Fibroblast of upper back skin (primary cell): Measurements from ENCODE around the gene ZNF865.

Source experiments
- DNase-seq: peaks from one replicate; pipeline ENCODE4 v3.0.0-alpha.2; 2013

Gene ZNF865

GRCh38 chr19:55647732-55648584 lies 42.5 kb downstream of the ZNF865 start, which contains the start of gene CCDC106:
Gene CCDC106, plus strand, starts transcription at chr19:55648212. Its CDS starts 835 bp downstream, at chr19:55649047.
- DNase-seq: peak; percentile 72

- no peak for DNase-seq
These were observed 43.3 kb downstream of the ZNF865 start for GRCh38 chr19:55648585-55649267.

DNA sequence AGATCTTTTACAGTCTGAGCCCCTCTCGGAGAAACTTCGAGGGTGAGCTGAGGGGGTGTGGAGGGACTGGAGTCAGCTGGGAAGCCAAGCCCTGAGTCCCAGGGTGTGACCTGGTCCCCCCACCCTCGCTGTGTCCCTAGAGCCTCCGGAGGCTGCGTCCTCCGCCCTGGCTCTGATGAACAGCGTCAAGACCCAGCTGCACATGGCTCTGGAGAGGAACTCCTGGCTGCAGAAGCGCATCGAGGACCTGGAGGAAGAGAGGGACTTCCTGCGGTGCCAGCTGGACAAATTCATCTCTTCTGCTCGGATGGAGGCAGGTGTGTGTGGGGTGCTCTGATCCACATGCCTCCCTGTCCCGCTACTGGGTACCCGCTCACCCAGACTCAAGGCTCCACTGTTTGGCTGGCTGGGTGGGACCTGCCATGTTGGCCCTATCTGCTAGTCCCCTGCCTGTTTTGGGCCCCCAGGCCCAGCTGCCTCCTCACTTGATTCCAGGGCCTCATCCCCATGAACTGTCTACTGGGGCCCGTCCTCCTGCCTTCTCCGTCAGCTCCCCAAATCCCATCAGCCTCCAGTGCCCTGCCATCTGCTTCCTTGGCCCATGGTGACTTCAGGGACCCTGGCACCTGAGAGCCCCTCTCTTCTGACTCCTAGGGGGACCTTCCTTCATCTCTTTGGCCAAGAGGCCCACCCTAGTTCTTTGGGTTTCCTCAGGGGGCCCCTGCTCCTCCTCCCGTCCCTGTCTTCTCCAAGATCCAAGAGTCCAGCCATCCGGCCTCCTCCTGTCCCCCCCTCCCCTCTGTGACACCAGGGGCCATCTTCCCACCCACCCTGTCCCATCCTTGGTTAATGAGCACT lies 44.0 kb downstream of the ZNF865 start:
- DNase-seq: no peak

GRCh38 chr19:55650126-55650557 lies 44.7 kb downstream of the ZNF865 start:
- no peak for DNase-seq

- DNase-seq: no peak
These were observed 45.3 kb downstream of the ZNF865 start for GRCh38 chr19:55650602-55651230.

DNA sequence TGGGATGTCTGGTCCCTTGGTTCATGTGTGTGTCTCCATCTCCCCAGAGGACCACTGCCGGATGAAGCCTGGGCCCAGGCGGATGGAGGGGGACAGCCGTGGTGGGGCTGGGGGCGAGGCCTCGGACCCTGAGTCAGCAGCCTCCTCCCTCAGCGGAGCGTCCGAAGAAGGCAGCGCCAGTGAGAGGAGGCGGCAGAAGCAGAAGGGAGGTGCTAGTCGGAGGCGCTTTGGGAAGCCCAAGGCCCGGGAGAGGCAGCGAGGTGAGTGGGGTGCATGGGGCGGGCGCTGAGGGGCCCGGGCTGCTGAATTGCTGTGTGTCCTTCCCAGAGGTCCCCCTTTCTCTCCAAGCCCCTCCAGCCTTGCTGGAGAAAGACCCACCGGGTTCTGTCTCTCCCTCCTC lies 45.8 kb downstream of the ZNF865 start:
- no peak for DNase-seq

DNA sequence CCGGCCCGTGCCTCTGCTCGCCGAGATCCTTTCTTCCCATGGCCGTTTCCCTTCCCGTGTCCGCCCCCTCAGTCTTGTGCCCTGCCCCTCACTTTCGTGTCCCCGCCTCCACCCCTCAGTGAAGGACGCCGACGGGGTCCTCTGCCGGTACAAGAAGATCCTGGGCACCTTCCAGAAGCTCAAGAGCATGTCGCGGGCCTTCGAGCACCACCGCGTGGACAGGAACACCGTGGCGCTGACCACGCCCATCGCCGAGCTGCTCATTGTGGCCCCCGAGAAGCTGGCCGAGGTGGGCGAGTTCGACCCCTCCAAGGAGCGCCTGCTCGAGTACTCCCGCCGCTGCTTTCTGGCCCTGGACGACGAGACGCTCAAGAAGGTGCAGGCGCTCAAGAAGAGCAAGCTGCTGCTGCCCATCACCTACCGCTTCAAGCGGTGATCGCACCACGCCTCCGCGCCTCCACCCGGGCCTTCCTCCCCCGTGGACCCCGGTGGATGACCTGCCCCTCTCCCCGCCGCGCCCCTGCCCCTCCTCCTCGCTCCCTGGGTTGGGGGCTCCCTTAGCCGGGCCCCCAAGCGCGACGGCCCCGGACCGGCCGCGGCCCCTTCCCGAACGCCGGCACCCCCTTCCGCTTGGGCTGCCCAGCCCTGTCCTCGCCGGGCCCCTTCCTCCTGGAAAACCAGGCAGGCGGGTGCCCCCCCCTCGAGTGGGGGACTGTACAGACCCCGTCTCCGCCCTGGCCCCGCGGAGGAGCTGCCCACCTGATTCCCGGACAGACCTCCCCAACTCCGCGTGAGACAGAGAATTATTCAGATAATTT lies 47.1 kb downstream of the ZNF865 start:
- DNase-seq: no peak

- peak; percentile 99 for DNase-seq
These were observed 48.3 kb downstream of the ZNF865 start for GRCh38 chr19:55653651-55654322.

DNA sequence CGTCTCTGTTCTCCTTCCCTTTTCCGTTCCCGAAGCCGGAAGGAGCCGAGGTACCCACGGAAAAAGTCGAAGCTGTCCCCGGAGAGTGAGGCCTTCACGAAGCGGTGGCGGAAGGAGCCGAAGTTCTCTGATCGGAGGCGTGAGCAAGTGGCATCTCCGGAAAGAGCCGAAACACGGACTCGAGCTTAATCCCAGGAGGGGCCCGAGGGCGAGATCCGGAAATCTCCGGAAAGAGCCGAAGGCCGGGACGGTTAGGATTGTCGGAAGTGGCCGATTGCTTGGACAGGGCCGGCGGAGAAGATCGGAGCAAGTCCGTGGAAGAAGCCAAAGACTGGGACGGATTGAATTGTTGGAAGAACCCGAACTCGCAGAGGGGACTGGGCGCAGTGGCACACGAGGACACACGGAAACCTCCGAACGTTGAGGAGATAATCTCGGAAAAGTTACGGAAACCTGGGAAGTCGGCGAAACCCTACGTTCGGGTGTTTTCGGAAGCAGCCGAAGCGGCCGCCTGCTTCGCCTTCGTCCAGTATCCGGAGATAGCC lies 48.9 kb downstream of the ZNF865 start:
- peak; percentile 100 for DNase-seq

DNA sequence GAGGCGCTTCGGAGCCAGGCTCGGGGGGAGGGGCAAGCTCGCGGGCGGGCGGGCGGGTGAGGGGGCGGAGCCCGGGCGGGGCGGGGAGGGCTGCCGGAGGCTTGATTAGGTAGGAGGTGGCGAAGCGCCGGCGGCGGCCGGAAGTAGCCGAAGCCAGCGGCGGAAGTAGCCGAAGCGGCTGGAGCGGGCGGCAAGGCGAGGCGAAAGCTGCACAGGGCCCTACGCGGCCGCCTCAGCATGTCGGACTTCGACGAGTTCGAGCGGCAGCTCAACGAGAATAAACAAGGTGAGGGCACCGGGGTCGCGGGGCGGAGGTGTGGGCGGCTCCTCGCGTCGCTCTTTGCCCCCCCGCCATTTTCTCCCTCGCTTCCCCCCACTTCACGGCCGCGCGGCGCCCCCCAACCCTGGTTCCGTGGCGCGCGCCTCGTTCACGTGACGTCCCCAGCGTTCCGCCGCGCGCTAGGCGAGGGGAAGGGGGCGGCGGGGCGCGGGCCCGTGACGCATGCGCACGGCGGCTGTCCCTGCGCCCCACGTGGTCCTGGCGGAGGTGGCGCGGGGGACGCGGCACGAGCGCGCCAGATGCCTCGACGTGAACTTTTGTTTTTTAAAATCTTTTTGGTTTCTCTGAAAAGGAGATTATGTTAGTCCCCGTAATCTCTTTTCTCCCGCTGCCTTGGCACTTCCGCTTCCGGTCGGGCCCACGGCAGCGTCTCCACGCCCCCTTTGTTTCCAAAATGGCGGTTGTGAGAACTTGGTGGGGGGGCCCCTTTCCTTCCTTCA lies 49.6 kb downstream of the ZNF865 start, which contains the start of gene U2AF2:
Gene U2AF2 (plus strand): TSS at position 168 of the 780 bp plus-strand sequence. CDS start 70 bp downstream, at position 238.
- DNase-seq: peak; percentile 91

DNA sequence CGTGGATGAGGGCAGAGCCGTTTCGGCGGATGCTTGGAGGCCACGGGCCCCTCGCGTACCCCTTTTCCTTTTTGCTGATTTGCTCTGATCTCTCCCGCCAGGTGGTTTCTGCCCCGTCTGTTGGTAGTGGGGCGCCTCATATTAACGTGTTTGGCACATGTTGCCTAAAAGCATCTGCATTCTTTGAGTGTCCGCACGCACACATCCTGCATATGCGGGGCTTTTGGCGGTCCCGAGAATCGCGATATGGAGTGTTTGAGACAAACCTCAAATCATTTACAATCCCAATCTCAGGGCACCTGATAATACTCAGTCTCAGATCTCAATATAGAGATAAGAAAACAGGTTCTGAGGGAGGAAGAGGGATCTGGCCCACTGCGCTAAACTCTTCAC lies 50.2 kb downstream of the ZNF865 start:
- no peak for DNase-seq

GRCh38 chr19:55656552-55656951 lies 51.1 kb downstream of the ZNF865 start:
- no peak for DNase-seq

DNA sequence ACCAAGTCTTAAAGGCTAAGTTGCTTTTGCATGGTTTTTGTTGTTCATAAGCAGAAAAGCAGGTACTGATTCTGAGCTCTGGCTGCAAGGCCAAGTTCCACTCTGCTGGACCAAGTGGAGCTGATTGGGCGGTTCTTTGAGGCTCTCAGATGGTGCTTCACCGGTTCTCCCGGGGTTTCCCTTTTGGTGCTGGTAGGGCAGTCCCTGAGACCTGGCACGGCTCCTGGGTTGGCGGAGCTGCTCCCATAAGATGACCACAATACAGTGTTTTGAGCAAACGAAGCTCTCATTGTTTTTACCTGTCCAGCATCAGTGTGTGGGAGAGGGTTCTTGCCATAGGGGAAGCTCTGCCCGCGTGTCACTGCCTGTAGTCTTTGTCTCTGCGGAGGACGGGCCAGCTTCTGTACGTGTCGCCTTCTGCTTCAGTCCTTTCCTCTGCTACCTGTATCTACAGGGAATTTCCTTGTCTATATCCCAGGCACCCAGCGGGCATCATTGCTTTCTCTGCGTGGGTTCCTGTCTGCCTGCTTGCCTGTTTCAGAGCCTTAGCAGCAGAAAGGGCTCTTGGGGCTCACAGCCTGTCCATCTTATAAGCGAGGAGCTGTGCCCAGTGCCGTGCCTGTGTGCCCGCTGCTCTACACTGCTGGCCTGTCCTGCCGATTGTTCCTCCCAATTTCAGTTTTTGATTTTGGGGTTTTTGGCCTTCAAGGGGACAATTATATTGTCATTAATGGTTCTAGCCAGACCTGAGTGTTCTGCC lies 51.7 kb downstream of the ZNF865 start:
- no peak for DNase-seq

DNA sequence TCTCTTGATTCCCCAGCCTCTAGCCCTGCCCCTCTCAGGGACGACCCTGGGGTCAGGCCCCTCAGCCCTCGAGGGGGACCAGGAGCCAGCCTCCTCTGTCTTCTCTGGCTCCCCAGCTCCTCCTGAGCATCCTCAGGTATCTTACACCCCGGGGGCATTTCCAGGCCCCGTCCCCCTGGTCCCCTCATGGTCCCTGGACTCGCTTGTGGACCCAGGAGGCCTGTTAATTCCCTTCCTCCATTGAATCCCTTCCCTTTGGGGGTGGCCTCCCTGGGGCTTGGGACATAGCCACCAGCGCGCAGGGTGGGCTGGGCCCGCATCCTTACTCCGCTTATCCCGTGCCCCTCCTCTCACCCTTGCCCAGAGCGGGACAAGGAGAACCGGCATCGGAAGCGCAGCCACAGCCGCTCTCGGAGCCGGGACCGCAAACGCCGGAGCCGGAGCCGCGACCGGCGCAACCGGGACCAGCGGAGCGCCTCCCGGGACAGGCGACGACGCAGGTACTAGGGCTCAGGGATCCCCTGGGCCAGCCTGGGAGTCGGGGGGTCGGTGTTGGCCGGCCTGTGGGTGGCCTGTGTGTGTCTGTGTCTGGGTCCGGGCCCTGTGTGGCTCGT lies 53.5 kb downstream of the ZNF865 start:
- no peak for DNase-seq

DNA sequence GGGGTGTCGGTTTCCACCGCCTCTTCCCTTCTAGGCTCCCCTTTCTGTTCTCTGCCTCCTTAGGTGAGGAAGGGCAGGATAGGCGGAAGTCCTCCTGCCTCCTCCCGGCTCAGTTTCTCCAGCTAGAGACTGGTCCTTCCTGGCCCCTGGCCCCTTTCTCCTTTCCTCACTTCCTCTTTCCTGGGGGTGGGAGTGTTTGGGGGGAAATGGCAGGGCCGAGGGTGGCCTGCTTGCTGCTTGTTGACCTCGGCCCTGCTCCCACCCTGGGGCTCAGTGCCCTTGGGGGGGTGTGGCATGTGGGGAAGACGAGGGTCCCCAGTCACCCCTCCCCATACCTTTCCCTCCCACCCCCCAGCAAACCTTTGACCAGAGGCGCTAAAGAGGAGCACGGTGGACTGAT lies 54.4 kb downstream of the ZNF865 start:
- no peak for DNase-seq

- no peak for DNase-seq
These were observed 55.0 kb downstream of the ZNF865 start for GRCh38 chr19:55660404-55660803.

DNA sequence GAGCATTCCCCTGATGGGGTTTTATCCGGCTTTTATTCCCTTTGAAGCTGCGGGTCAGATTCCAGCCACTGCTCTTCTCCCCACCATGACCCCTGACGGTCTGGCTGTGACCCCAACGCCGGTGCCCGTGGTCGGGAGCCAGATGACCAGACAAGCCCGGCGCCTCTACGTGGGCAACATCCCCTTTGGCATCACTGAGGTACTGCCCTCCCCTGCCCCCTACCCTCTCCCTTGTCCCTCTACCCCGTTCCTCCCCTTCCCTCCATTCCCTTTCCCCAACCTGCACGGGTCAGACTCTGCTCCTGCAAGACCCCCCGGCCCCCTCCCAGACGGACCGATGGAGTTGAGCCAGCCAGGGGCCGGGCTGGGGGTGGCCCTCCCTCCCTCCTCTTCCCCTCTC lies 55.5 kb downstream of the ZNF865 start:
- DNase-seq: no peak

DNA sequence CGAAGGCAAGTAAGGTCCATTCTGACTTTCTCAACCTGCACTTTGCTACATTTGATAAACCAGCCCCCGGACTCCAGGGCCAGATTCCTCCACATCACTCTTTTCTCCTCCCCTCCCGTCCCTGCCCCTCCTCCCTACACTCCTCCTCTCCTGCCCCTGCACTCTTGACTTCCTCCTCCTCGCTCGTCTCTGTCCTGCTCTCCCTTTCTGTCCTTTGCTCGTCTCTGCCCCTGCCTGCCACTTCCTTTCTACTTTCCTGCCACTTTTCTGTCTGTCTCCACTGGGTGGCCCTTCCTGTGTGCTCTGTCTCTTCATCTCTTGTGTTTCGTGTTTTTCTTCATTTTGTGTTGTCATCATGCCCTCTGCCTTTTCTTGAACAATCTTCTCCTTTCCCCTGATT lies 56.4 kb downstream of the ZNF865 start:
- no peak for DNase-seq
